ENCODE results near the gene TBC1D4. TPM values are rescaled to one million over a fixed set of nuclear protein-coding genes. Genes with fewer than 3 reads are reported as not detected.
"Not testable (repeated sequence)": the region's sequence is repeated elsewhere in the genome, so short reads cannot be mapped to it uniquely, and the experiment has no call there.

TBC1D4 gene
- total RNA-seq, 2 donors from 2014 or later = 19.4 to 19.8 TPM

DNA sequence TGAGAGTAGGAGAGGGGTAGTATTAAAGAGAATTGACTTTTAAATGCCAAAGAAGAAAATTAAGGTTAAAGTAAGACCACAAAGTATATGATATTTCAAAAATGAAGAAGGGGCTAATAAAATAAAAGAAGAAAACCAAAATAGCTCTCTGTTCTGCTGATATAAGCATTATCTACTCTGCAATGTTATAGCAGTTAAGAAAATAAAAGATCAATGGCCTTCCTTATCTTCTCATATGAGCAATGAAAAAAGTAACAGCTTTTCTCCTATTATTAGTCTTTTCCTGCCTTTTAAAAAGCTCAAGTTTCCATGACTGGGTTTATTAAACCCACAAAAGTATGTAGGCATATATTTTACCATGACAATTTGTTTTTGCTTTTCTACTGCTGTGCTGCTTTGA lies 126.4 kb downstream of the TBC1D4 start:
- no peak for ATAC-seq
- intact Hi-C loops (cut with DNase I, micrococcal nuclease) = no loop called here

DNA sequence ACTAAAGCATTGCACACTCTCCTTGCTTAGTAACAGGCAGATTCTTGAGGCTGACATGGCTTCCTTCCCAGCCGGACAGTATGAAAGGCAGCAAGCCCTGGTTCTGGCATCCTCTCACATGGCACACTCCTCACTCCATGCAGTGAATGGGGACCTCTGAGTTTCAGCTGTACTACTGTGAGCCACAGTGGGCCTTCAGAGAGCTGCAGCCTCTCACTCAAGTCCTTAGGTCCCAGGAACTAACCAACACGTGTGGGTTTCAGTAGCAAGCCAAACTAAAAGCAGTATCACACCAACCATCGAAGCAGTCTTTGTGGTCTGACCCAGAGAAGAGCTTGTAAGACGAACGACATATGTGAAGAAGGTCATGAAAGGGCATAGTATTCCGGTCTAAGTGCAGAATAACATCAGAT lies 128.2 kb downstream of the TBC1D4 start:
- no peak for DNase-seq
- intact Hi-C loops (cut with DNase I, micrococcal nuclease) = no loop called here
- no peak for ATAC-seq

More for the DNA sequence above, 126.4 kb downstream of the TBC1D4 start:
- no peak for DNase-seq

DNA sequence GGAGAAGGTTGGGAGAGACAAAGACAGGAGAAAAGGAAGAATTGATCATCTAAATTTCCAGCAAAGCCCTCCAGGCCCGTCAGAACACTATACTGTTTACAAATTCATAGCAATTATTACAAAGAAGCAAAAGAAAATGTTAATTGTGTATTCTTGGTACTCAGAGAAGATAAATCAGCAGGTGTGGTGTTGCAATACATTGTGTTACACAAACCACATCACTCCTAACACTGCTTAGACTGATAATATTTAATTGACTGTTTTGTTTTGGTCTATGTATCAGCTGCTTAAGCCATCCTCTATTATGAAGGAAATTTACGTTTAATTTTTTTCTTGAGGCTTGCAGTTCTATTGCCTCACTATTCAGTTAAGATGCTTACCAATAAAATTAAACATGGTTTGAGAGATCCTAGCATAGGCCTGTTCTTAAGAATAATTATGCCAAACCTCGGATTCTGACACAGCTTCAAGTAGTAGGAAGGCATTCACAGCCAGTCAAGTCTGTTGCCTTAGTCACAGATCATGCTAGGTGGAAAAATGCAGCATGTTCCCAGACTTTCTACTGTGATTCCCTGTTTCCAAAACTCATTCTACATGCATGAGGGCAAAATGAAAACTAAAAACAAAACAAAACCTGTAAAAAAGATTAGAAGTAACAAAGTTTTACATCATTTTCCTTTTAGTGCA lies 129.2 kb downstream of the TBC1D4 start:
- no peak for DNase-seq
- no peak for ATAC-seq
- intact Hi-C loops (cut with DNase I, micrococcal nuclease) = no loop called here

DNA sequence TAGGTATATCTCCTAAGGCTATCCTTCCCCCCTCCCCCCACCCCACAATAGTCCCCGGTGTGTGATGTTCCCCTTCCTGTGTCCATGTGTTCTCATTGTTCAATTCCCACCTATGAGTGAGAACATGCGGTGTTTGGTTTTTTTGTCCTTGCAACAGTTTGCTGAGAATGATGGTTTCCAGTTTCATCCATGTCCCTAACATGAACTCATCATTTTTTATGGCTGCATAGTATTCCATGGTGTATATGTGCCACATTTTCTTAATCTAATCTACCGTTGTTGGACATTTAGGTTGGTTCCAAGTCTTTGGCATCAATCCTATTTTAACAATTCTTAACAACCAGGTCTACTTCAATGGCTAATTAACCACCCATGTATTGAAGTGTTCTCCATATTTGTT lies 130.4 kb downstream of the TBC1D4 start:
- intact Hi-C loops (cut with DNase I, micrococcal nuclease); ATAC-seq; DNase-seq: not testable (repeated sequence)

DNA sequence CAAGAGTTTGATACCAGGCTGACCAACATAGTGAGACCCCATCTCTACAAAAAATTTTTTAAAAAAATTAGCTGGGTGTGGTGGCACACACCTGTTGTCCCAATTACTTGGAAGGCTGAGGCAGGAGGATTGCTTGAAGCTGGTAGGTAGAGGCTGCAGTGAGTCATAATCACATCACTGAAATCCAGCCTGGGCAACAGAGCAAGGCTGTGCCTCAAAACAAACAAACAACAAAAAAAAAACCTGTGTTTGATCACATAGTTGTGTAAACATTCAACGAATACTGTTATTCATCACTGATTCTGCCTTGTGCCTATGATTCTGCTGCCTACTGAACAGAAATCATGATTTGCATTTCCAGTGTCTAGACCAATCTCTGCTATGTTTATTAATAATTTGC lies 134.0 kb downstream of the TBC1D4 start:
- DNase-seq = no peak
- no peak for ATAC-seq

DNA sequence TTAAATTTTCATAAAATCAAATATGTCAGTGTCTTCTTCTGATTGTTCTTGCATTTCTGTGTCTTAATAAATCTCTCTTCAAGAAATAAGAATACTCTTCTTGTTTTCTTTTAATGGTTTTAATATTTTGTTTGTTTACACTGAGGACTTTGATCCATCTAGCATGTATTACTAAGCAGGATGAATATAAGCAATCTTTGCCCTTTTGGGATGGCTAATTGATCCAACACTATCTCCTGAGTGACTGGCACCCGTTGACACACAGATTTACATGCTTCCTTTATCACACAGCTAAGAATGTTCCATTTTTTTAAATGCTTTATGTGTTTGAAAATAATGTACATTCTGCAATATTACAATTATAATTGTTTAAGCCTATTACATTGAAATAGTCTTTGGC lies 134.5 kb downstream of the TBC1D4 start:
- ATAC-seq (no peak), DNase-seq (no peak)
- intact Hi-C loops (cut with DNase I, micrococcal nuclease) = no loop called here

More for the DNA sequence above, 134.0 kb downstream of the TBC1D4 start:
- intact Hi-C loops (cut with DNase I, micrococcal nuclease) = no loop called here

DNA sequence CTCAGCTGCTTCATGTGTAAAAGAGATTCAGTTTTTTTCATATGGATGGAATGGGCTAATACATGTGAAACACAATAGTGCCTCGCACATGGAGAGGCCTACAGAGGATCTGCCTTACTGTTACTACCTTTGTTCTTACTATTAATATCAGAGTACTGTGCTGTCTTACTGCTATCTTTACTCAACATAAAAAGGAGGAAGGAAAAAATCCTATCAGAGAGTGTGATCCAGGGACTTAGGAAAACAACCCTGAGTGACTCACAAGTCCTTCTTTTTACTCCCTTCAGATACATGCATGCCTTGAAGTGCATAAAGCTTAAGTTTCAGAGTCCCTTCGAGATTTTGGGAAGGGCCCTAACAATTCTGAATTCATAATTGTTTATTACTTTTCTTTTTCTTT lies 136.8 kb downstream of the TBC1D4 start:
- DNase-seq (no peak), ATAC-seq (no peak)
- intact Hi-C loops (cut with DNase I, micrococcal nuclease) = no loop called here

DNA sequence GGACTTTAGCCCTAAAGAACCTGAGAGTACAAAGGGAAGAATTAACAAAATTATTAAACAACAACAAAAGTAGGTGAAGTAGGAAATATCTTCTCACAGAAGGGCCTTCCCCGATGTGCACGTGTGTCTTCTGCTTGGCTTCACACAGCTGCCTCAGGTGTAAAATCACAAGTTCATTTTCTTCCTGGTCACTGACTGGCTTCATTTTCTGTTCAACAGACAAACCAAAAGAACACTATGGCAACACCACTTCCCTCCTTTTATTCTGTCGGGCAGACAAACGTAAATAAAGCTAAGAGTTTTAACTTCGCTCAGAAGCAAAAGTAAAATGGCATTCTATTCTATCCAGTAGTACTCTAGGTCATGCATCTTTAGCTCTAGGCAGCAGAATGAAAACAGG lies 140.9 kb downstream of the TBC1D4 start:
- intact Hi-C loops (cut with DNase I, micrococcal nuclease) = no loop called here
- DNase-seq (no peak), ATAC-seq (no peak)

DNA sequence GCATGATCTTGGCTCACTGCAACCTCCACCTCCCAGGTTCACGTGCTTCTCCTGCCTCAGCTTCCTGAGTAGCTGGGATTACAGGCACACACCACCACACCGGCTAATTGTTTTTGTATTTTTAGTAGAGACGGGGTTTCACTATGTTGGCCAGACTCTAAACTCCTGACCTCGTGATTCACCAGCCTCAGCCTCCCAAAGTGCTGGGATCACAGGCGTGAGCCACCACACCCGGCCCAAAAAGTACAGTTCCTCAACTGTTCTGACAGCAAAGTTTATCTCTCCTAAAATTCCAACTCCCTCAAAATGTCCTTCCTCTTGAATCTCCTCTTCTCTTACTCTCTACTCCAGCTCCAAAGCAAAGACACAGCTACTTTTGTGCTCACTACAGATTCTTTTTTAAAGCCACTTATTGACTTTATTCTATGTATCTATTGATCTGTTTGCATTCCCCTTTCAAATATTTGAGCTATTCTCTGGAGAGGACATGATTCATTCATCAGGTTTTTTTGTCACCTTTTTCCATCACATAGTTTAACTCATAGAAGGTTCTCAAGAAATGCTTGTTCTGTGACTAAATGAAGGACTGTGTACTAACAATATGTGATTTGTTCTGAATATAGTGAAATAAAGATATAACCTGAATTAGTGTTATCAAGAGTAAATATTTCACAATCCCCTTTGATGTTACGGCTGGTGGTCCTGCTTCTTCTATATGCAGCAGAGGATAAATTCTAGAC lies 142.2 kb downstream of the TBC1D4 start:
- ATAC-seq = no peak
- intact Hi-C loops (cut with DNase I, micrococcal nuclease) = no loop called here
- DNase-seq = no peak

DNA sequence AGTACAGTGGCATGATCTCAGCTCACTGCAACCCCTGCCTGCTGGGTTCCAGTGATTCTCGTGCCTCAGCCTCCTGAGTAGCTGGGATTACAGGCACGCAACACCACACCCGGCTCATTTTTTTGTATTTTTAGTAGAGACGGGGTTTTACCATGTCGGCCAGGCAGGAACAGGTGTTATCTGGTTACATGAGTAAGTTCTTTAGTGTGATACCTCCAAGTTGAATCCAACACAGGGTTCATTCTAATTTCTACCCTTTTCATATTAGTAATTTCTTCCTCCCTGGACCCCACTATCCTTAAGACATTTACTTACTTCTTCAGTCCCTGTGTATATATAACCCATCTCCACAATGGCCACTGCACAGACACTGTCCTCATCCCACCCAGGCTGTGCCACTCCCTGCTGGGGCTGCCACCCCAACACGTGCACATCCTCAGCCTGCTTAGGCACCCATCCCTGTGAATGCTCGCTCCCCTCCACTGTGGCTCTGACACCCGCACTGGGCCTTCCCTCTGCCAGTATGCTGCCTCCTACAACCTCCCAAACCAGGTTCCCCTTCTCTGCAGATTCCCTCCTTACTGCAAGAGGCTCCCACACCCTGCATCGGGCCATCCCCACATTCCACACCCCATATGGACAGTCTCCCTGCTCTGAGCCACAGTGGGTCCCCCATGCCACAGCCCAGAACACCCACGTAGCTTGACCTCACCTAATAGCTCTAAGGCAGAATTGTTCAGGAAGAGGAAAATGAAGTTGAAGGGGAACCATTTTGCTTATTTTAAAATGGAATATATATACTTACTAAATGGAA lies 147.1 kb downstream of the TBC1D4 start:
- ATAC-seq (no peak), DNase-seq (no peak)
- intact Hi-C loops (cut with DNase I, micrococcal nuclease) = no loop called here

DNA sequence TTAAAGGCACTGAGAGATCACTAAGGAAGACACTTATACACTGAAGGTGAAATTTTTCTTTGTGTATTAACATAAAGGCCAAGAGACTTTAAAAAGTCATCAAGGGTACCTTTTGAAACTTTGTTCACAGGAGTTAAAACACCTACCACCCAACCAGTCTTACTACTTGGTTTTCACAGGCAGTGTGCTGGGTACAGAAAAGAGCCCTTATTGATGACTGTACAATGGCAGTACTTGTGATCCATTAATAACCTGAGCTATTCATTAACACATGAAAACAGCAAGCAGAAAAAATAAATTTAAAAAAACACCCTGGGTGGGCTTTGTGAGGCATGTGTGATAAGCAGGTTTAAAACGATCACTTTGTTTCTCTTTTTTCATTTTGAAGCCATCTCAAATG lies 148.9 kb downstream of the TBC1D4 start:
- no peak for ATAC-seq
- no peak for DNase-seq
- intact Hi-C loops (cut with DNase I, micrococcal nuclease) = no loop called here

DNA sequence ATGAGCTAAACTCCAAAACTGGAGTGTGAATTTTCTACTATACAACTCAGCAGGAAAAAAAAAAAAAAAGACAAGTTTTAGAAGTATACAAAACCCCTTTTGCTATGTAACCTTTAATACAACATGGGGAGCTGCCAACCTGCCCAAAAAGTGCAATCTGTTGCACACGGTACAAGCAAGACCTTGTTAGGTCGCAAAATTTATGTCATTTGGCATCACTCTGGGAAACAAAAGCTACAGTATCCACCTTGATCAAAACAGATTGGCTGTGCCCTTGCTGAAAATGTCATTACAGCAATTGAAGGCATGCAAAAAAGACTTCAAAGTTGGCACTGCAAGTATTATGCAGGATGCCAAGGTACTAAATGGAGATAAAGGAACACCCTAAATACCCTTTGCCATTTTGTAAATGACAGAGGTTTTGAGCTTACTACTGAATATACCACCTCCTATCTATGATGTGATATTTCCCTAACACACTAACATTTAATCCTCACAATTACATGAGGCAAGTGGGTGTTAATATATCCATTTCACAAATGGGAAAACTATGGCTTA lies 150.1 kb downstream of the TBC1D4 start:
- intact Hi-C loops (cut with DNase I, micrococcal nuclease) = no loop called here
- DNase-seq (no peak), ATAC-seq (no peak)

DNA sequence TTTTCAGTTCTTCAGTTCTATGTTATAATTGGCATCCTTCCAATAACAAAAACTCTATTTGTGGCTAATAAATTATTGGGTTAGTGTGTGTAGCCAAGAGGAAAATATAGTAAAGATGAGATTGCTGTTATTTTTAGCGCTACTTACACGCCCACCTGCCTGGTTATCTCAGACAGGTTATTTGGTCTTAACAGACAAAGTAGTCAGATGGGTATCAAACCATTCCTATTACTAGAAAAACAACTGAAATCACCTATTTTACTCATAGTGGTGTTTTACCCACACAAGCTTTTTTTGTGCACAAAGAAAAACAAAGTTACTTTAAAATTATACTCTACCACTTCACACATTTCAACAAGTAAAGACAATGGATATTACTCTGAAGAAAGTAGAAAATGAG lies 151.2 kb downstream of the TBC1D4 start:
- DNase-seq (no peak), ATAC-seq (no peak)
- intact Hi-C loops (cut with DNase I, micrococcal nuclease) = no loop called here

DNA sequence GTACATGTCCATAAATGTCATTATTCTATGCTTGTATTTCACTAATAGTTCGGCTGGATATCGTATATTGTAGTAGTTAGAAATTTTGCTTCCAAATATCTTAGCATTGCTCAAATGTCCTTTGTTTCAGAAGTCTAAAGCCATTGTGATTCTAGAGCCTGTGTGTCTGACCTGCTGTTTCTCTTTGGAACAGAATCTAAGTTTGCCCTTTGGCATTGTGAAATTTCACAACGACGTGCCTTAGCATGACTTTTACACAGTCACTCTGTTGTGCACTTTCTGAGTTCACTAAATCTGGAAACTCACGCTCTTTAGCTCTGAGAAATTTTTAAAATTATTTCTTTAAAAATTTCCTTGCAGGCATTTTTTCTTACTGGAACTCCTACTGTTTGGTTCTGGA lies 152.2 kb downstream of the TBC1D4 start:
- ATAC-seq = no peak
- no peak for DNase-seq
- intact Hi-C loops (cut with DNase I, micrococcal nuclease) = no loop called here

DNA sequence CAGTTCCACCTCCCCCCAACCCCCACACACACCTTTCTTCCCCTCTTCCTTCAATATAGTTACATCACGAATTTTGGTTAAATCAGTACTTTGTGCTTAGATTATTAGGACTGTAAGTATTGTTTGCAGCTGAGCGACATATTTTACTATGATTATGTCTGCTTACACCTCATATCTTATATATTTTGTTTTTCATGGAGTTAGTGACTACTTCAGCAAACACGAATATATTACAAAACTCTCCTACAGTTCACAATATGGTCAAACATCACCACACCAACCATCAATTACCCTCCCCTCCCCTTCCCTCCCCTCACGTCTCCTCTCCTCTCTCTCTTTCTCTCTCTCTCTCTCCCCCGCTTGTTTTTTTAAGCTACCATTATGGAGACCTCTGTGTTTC lies 152.9 kb downstream of the TBC1D4 start:
- intact Hi-C loops (cut with DNase I, micrococcal nuclease) = no loop called here
- ATAC-seq (no peak), DNase-seq (no peak)

DNA sequence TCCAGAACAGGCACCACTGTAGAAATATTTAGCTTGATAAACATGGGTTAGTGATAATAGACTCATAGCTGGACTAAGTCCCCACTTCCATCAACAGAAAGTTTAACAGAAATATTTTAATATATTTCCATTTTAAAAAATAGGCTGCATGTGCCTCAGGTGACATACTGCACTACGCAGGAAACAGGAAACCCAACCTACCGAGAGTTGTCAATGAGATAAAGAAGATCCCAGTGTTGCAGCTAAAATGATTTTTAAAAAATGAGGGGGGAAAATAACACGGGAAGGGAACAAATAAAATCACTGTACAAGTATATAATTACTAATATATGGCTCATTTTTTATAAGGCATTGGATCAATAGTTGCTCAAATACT lies 154.8 kb downstream of the TBC1D4 start:
- no peak for DNase-seq
- intact Hi-C loops (cut with DNase I, micrococcal nuclease) = no loop called here

DNA sequence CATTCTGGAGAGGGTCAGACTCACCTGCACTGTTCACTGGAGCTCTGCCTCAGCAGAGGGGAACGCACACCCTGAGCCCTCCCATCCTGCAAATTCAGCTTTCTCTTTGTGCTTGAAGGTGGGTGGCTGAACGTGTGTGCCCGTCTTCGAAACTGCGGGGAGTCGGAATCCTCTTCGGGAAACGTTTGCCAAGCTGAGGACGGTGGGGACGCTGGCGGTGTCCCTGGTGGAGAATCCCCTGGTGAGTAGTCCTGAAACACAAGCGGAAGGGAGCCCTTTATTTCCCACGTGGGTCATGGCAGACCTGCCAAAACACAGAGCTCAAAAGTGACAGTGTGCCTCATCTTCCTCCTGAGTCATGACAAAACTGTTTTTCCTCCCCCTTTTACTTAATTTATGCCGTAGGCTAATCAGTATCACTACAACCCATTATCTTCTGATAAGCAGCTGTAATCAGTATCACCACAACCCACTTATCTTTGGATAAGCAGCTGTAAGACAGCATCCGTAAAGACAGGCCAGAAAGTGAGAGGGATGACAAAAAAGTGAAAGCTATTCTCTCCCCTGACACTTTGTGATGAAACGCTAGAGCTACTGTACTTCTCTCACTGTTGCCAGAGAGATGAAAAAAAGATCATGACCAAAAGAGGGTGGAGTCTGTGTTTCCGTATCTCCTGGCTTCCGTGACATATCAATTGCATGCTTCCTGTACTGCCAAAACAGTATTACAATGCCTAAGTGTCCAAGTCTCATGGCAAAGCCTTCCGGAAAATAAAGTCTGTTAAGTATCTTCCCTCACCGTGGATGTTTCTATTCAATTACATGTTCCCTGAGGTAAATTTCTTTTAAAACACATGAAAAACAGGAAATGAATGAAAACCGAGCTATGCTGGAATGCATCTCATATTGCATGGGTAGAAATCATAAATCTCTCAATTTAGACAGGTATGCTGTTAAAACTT lies 155.5 kb downstream of the TBC1D4 start:
- intact Hi-C loops (cut with DNase I, micrococcal nuclease) = no loop called here
- DNase-seq (no peak), ATAC-seq (no peak)

More for the DNA sequence above, 154.8 kb downstream of the TBC1D4 start:
- ATAC-seq = no peak

DNA sequence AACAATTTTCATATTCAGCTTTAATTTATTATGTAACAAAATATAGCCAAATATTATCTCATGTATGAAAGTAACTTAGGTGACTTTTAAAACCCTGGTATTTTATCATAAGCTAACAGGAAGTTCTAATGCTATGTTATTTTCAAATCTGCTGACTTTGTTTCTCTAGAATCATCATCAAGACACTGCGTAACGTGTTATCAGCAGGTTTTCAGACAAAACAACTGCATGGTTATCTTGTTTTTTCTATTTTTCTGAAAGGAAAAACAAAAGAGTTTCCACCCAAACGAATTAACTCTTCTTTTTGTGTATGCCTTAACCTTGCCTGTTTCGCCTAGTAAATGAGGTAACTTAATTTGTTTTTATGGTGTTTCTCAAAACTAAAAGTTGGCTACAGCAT lies 156.3 kb downstream of the TBC1D4 start:
- intact Hi-C loops (cut with DNase I, micrococcal nuclease) = no loop called here

More for the DNA sequence above, 156.3 kb downstream of the TBC1D4 start:
- no peak for DNase-seq
- no peak for ATAC-seq
